HepG2 (cell line): Measurements from ENCODE around the gene ZC3H12A. TPM values are rescaled to one million over a fixed set of nuclear protein-coding genes. Genes with fewer than 3 reads are reported as not detected.

ENCODE experiments used
- ATAC-seq: fragments of 200-7000 bp; cut with Tn5 transposase; 3 replicates; pipeline ENCODE4 v1.9.1; 2020; ENCODE audit warnings: mild to moderate bottlenecking, moderate library complexity
- BruUV-seq: library from RNA; stranded (reverse); fragments of 400-500 nt; replicated peaks from 2 replicates; lab custom pipeline; 2021; lab: Mats Ljungman, UMichigan
- CTCF ChIA-PET: fragments of 300-600 bp; formaldehyde crosslinking; extraction: SDS; loops from one replicate; lab custom pipeline; 2021; ENCODE audit warnings: low total read pairs, inconsistent platforms, low intra/inter-chr PET ratio; lab: Yijun Ruan, JAX
- POLR2A ChIA-PET: fragments of 350-600 bp; sonication (Branson Sonifier 250); formaldehyde crosslinking; loops from one replicate; lab custom pipeline; 2020; ENCODE audit warnings: antibody characterized with exemption, inconsistent platforms; lab: Yijun Ruan, JAX
- DNase-seq: peaks from one replicate; pipeline ENCODE4 v3.0.0-alpha.2; 2015; ENCODE audit warnings: low spot score
- FAIRE-seq: peaks from 3 replicates; lab custom pipeline; 2011; peaks lifted over from hg19 to GRCh38; lab: Jason Lieb, UNC
- H2AFZ ChIP-seq: one replicate; pipeline ENCODE4 v1.6.1; 2011; ENCODE audit warnings: low read length, inconsistent platforms
- H3K27ac ChIP-seq: fragments of 300-600 bp; 3 replicates; pipeline ENCODE4 v1.8.0; 2011; ENCODE audit warnings: mixed run types, mild to moderate bottlenecking, mixed read lengths, low read length, inconsistent platforms; ENCODE audit not compliant: insufficient read depth; ENCODE audit errors: extremely low read length
- H3K27me3 ChIP-seq, 2 experiments: fragments of 200-600 bp in 1 of 2; 2 replicates in 1 of 2; 3 replicates in 1 of 2; pipeline versions ENCODE4 v1.6.0 to v1.8.0; 2011; ENCODE audit warnings: low read length in 2 of 2, mild to moderate bottlenecking in 2 of 2, moderate library complexity in 2 of 2, inconsistent platforms in 1 of 2; ENCODE audit not compliant: insufficient read depth in 2 of 2, control insufficient read depth in 1 of 2
- H3K36me3 ChIP-seq, 2 experiments: fragments of 200-600 bp in 1 of 2; replicated peaks in 1 of 2; 2 replicates in 1 of 2; 3 replicates in 1 of 2; pipeline versions ENCODE4 v1.5.1 to v1.8.0; 2011; ENCODE audit warnings: low read length in 2 of 2, inconsistent platforms in 1 of 2; ENCODE audit not compliant: insufficient read depth in 2 of 2, control insufficient read depth in 1 of 2
- H3K4me1 ChIP-seq: 2 replicates; pipeline ENCODE4 v1.5.1; 2012; ENCODE audit warnings: low read length, inconsistent platforms; ENCODE audit not compliant: insufficient read depth
- H3K4me2 ChIP-seq: 2 replicates; pipeline ENCODE4 v1.6.0; 2011; ENCODE audit warnings: low read depth, low read length, inconsistent platforms
- H3K4me3 ChIP-seq, 3 experiments: fragments of 200-600 bp in 1 of 3; sonication (generic), shearing (Covaris generic) in 1 of 3; replicated peaks in 1 of 3; 2 replicates each; pipeline ENCODE4 v1.5.1; 2011 to 2016; ENCODE audit warnings: low read length in 3 of 3, inconsistent platforms in 2 of 3, low read depth in 2 of 3, mild to moderate bottlenecking in 2 of 3, control low read depth in 1 of 3, mixed read lengths in 1 of 3; ENCODE audit not compliant: insufficient read depth in 1 of 3
- H3K79me2 ChIP-seq: one replicate; pipeline ENCODE4 v1.6.1; 2011; ENCODE audit warnings: low read length, inconsistent platforms; ENCODE audit not compliant: insufficient read depth
- H3K9ac ChIP-seq: 2 replicates; pipeline ENCODE4 v1.6.0; 2011; ENCODE audit warnings: mild to moderate bottlenecking, low read depth, low read length, inconsistent platforms; ENCODE audit not compliant: insufficient read depth
- H3K9me3 ChIP-seq: 2 replicates; pipeline ENCODE4 v1.5.1; 2012; ENCODE audit warnings: mild to moderate bottlenecking, low read length
- H4K20me1 ChIP-seq: 2 replicates; pipeline ENCODE4 v1.6.0; 2011; ENCODE audit warnings: inconsistent platforms, mild to moderate bottlenecking, low read length, moderate library complexity; ENCODE audit not compliant: insufficient read depth
- ADNP ChIP-seq: sonication (generic); formaldehyde crosslinking; IDR thresholded peaks from 2 replicates; pipeline ENCODE4 v1.4.0; 2020; ENCODE audit warnings: missing genetic modification reagents
- HNRNPL ChIP-seq: fragments of 200-400 bp; formaldehyde crosslinking; IDR thresholded peaks from 2 replicates; pipeline ENCODE4 v1.6.1; 2017; ENCODE audit warnings: mild to moderate bottlenecking, low read depth, low read length
- KDM1A ChIP-seq: IDR thresholded peaks from 2 replicates; pipeline ENCODE4 v1.6.1; 2016; ENCODE audit warnings: missing compliant biosample characterization
- MIER2 ChIP-seq: IDR thresholded peaks from 2 replicates; pipeline ENCODE4 v1.6.1; 2016; ENCODE audit warnings: missing biosample characterization, missing genetic modification reagents
- NR1H2 ChIP-seq: sonication (generic); formaldehyde crosslinking; IDR thresholded peaks from 2 replicates; pipeline ENCODE4 v1.8.1; 2022; ENCODE audit warnings: low read depth, missing genetic modification reagents, borderline replicate concordance
- PHF21A ChIP-seq: sonication (generic); formaldehyde crosslinking; IDR thresholded peaks from 2 replicates; pipeline ENCODE4 v1.5.0; 2020; ENCODE audit warnings: mild to moderate bottlenecking, missing genetic modification reagents
- PHF8 ChIP-seq: sonication (generic); formaldehyde crosslinking; IDR thresholded peaks from 2 replicates; pipeline ENCODE4 v1.5.0; 2020; ENCODE audit warnings: missing genetic modification reagents
- ZBTB38 ChIP-seq: sonication (generic); formaldehyde crosslinking; IDR thresholded peaks from 2 replicates; pipeline ENCODE4 v1.5.1; 2020; ENCODE audit warnings: mild to moderate bottlenecking, missing genetic modification reagents
- ZMYM3 ChIP-seq: sonication (generic); formaldehyde crosslinking; IDR thresholded peaks from 2 replicates; pipeline ENCODE4 v1.5.1; 2020; ENCODE audit warnings: mild to moderate bottlenecking, missing genetic modification reagents
- ZNF451 ChIP-seq: sonication (generic); formaldehyde crosslinking; IDR thresholded peaks from 2 replicates; pipeline ENCODE4 v1.5.0; 2020; ENCODE audit warnings: mild to moderate bottlenecking, missing genetic modification reagents
- ZNF607 ChIP-seq: sonication (generic); formaldehyde crosslinking; IDR thresholded peaks from 2 replicates; pipeline ENCODE4 v1.5.1; 2020; ENCODE audit warnings: missing genetic modification reagents, mild to moderate bottlenecking, borderline replicate concordance
- ZNF768 ChIP-seq: sonication (generic); formaldehyde crosslinking; IDR thresholded peaks from 2 replicates; pipeline ENCODE4 v1.4.0; 2020; ENCODE audit warnings: missing genetic modification reagents
- WGBS: methylation state at CpG from one replicate; pipeline ENCODE4 v1.1.6; 2017; ENCODE audit warnings: low lambda C conversion rate; 5-methylcytosine and 5-hydroxymethylcytosine counted together
- in situ Hi-C: cut with HindIII; loops from 2 replicates; pipeline ENCODE4 v1.10.0; 2017; ENCODE audit warnings: low pct_unique_long_range_greater_than_20kb; ENCODE audit not compliant: extremely low pct_ligation_motif_present
- intact Hi-C: fragments of 100-400 bp; cut with micrococcal nuclease; formaldehyde crosslinking; loops from one replicate; pipeline ENCODE4 v1.10.0; 2022; ENCODE audit not compliant: unreplicated experiment
- polyA plus RNA-seq, 8 experiments: library from polyadenylated mRNA; depleted of rRNA in 3 of 8; stranded (reverse) in 7 of 8; unstranded in 1 of 8; fragments of >200 nt; fragmentation: Illumina TruSeq in 4 of 8; extraction: Trizol in 4 of 8; gene quantifications; 2 replicates each; pipeline versions ENCODE4 v1.2.1 to v1.2.3, GENCODE V29; 2011 to 2016; ENCODE audit warnings: low read depth in 4 of 8, missing spikeins in 1 of 8, mixed read lengths in 1 of 8; ENCODE audit not compliant: insufficient read depth in 1 of 8
- total RNA-seq, 5 experiments: library from RNA; depleted of rRNA; stranded (reverse); fragments of >200 nt; fragmentation: Illumina TruSeq; extraction: Trizol; gene quantifications; 2 replicates each; pipeline ENCODE4 v1.2.3, GENCODE V29; 2016; ENCODE audit warnings: low read depth in 1 of 5

Gene ZC3H12A
- total and polyA plus RNA-seq, 2 of the 13 experiments (the other 11 are each of a cell fraction or from before 2014, with no cell fraction given): 6.8 to 13.3 TPM

DNA sequence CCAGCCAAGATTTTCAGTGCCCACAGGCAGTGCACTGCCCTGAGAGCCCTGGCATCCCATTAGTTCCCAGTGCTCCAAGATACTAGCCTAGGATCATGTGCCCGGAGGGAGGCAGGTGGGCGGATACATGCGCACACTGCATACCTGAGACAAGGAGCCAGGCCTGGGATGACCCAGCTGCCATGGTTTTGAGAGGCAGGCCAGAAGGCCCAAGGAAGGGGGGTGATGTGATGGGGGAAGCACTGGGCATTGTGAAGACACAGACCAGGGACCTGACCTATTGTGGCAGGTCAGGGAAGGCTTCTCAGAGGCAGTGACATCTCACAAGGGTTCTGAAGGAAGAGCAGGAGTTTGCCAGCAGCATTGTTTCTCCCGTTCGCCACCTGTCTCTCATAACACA lies 3.6 kb downstream of the ZC3H12A start:
- no peak for DNase-seq
- no peak for FAIRE-seq
- ChIA-PET POLR2A (interaction anchor here (1.4 to 6.1 kb wide), 7 partner anchors 8 to 213 kb away, joined by 3 to 57 read pairs (median 7); partner anchors contain the start of gene MEAF6), CTCF (no interaction called here)
- peak overlapping the region; percentile 64 for H3K27ac ChIP-seq
- TF ChIP-seq NR1H2 (no peak), HNRNPL (0 out of 2 replicates have a peak, but pooled peaks have one; percentile 21), ZNF607 (no peak), ZNF451 (CRISPR knock-in tag) (0 out of 2 replicates have a peak, but pooled peaks have one; percentile 44)
- no peak for ATAC-seq
- peaks cover 13 to 27% of the 10 kb centered on the region in 2 experiments for H3K36me3 ChIP-seq
- no peaks in the 10 kb centered on the region for H3K9me3 ChIP-seq
- H3K79me2 ChIP-seq: peaks cover 42% of the 10 kb centered on the region
- H3K4me2 ChIP-seq: peak overlapping the region; percentile 96
- in situ Hi-C loops (no loop called here), intact Hi-C loops (loop anchor here (10.0 kb wide), 1 partner anchor 217 kb away; the partner anchor contains the start of gene CDCA8)
- 97% methylated on average over 4 of the region's 5 CpGs for WGBS
- H3K4me1 ChIP-seq: peaks cover 63% of the 10 kb centered on the region
- no peak overlapping the region for H2AFZ ChIP-seq
- peak overlapping the region; percentile 63; the same call in 1 of the 2 replicates for H3K9ac ChIP-seq
- H4K20me1 ChIP-seq: peaks cover 17% of the 10 kb centered on the region; the same call in 1 of the 2 replicates
- no peaks in the 10 kb centered on the region; a peak in 1 of 5 replicates for H3K27me3 ChIP-seq
- BruUV-seq: no TSS peak
- peak overlapping the region; percentile 65 to 85 (median 80); a peak in 4 of 6 replicates for H3K4me3 ChIP-seq

- Histone ChIP-seq H3K36me3 (peaks cover 16 to 32% of the 10 kb centered on the region in 2 experiments), H3K4me2 (peak overlapping the region; percentile 96), H3K27me3 (no peaks in the 10 kb centered on the region; a peak in 1 of 5 replicates), H3K4me1 (peaks cover 58% of the 10 kb centered on the region), H3K27ac (peak overlapping the region; percentile 64), H2AFZ (no peak overlapping the region), H3K4me3 (peak overlapping the region; percentile 39 to 85 (median 43); a peak in 4 of 6 replicates), H3K9me3 (no peaks in the 10 kb centered on the region), H3K9ac (peak overlapping the region; percentile 63), H3K79me2 (peaks cover 42% of the 10 kb centered on the region), H4K20me1 (peaks cover 17% of the 10 kb centered on the region; the same call in 1 of the 2 replicates)
- DNase-seq (no peak), ATAC-seq (no peak), FAIRE-seq (no peak)
- ChIA-PET CTCF (no interaction called here), POLR2A (interaction anchor here (1.1 to 6.1 kb wide), 7 partner anchors 7 to 212 kb away, joined by 3 to 57 read pairs (median 5); partner anchors contain the start of gene MEAF6)
- intact Hi-C loops (loop anchor here (10.0 kb wide), 1 partner anchor 216 kb away; the partner anchor contains the start of gene CDCA8), in situ Hi-C loops (no loop called here)
- TF ChIP-seq ADNP (CRISPR knock-in tag): peak; percentile 67; the same call in 1 of the 2 replicates
- peak; percentile 85 for TF ChIP-seq ZMYM3 (CRISPR knock-in tag)
- peak; percentile 50; the same call in 1 of the 2 replicates for TF ChIP-seq ZBTB38
- TF ChIP-seq KDM1A (CRISPR knock-in tag): peak; percentile 72
- no peak for TF ChIP-seq PHF8 (CRISPR knock-in tag)
- TF ChIP-seq MIER2 (CRISPR knock-in tag): no peak
- peak; percentile 14; the same call in 1 of the 2 replicates for TF ChIP-seq PHF21A (CRISPR knock-in tag)
- TF ChIP-seq ZNF768 (CRISPR knock-in tag): peak; percentile 98
- no TSS peak for BruUV-seq
- 76% methylated on average over 8 of the region's 8 CpGs for WGBS
Observed at GRCh38 chr1:37478451-37478881, 4.1 kb downstream of the ZC3H12A start.
